GF-D8 (cell line): ENCODE measurements around the gene C9orf72.
"Not testable (repeated sequence)": the region's sequence is repeated elsewhere in the genome, so short reads cannot be mapped to it uniquely, and the experiment has no call there.

Experiments used
- DNase-seq: peaks from one replicate; lab custom pipeline; 2025; lab: John Stamatoyannopoulos, UW

The C9orf72 gene

GRCh38 chr9:27518809-27519208, 54.5 kb downstream of the C9orf72 start:
- no peak for DNase-seq

GRCh38 chr9:27518006-27518405, 55.3 kb downstream of the C9orf72 start:
- no peak for DNase-seq

GRCh38 chr9:27514551-27514950, 58.7 kb downstream of the C9orf72 start:
- DNase-seq = no peak

- no peak for DNase-seq
Observed at GRCh38 chr9:27511771-27512170, 61.5 kb downstream of the C9orf72 start.

- no peak for DNase-seq
Observed at GRCh38 chr9:27510780-27511179, 62.5 kb downstream of the C9orf72 start.

GRCh38 chr9:27506981-27507380, 66.3 kb downstream of the C9orf72 start:
- DNase-seq = no peak

GRCh38 chr9:27505744-27506161, 67.5 kb downstream of the C9orf72 start:
- no peak for DNase-seq

GRCh38 chr9:27504259-27504658, 69.0 kb downstream of the C9orf72 start:
- DNase-seq = no peak

- no peak for DNase-seq
Observed at GRCh38 chr9:27503623-27504022, 69.7 kb downstream of the C9orf72 start.

GRCh38 chr9:27500902-27501301, 72.4 kb downstream of the C9orf72 start:
- not testable (repeated sequence) for DNase-seq

GRCh38 chr9:27499451-27499850, 73.8 kb downstream of the C9orf72 start:
- no peak for DNase-seq

- no peak for DNase-seq
Observed at GRCh38 chr9:27497883-27498417, 75.3 kb downstream of the C9orf72 start.
